GM12874 (cell line): Measurements from ENCODE around the gene PIP5KL1.

Experiments used
- TF ChIP-seq, protein P1 (sequence below): IDR thresholded peaks from 2 replicates; pipeline ENCODE4 v1.5.1; 2011; ENCODE audit warnings: low read depth, mild to moderate bottlenecking, control low read depth, low read length, moderate library complexity; ENCODE audit not compliant: insufficient read depth

The PIP5KL1 gene

DNA sequence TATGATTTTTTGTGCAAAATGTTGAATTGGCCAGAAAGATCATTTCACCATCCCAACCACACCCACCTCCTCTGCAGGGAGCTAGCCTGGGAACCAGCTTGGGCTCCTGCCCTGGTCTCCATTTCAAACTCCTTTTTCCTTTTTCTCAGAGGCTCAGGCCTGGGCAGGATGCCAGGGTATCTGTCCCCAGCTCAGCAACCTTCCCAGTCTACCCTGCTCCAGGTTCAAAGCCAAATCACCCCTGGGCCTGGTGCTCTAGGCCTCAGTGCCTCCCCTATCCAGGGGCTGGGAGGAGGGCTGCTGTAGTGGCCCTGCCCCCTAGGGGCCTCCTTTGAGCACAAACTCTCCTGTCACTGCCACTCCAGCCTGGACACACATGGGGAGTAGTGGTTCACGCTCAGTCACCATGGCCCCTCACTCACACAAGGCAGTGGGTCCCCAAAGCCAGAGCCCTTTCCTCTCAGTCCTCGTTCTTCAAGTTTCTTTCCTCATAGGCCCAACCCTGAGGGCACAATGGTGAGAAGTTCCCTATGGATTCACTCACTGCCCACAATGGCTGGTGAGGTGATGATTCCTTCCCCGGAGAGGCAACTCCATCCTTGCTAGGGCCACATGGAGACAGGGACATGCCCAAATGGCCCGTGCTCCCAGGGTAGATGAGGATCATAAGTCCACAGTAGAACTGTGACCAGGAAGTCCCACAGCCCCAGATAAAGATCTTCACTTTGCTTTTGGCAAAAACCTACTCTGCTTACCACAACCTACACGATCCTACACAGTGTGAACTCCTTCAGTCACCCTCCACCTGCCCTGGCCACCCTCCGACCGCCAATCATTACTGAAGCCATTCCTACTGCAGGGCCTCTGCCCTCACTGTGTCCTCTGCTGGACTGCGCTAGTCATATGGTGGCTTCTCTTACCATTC is 12.1 kb downstream of the PIP5KL1 start:
- TF ChIP-seq, protein P1, sequence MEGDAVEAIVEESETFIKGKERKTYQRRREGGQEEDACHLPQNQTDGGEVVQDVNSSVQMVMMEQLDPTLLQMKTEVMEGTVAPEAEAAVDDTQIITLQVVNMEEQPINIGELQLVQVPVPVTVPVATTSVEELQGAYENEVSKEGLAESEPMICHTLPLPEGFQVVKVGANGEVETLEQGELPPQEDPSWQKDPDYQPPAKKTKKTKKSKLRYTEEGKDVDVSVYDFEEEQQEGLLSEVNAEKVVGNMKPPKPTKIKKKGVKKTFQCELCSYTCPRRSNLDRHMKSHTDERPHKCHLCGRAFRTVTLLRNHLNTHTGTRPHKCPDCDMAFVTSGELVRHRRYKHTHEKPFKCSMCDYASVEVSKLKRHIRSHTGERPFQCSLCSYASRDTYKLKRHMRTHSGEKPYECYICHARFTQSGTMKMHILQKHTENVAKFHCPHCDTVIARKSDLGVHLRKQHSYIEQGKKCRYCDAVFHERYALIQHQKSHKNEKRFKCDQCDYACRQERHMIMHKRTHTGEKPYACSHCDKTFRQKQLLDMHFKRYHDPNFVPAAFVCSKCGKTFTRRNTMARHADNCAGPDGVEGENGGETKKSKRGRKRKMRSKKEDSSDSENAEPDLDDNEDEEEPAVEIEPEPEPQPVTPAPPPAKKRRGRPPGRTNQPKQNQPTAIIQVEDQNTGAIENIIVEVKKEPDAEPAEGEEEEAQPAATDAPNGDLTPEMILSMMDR = peak; percentile 46

DNA sequence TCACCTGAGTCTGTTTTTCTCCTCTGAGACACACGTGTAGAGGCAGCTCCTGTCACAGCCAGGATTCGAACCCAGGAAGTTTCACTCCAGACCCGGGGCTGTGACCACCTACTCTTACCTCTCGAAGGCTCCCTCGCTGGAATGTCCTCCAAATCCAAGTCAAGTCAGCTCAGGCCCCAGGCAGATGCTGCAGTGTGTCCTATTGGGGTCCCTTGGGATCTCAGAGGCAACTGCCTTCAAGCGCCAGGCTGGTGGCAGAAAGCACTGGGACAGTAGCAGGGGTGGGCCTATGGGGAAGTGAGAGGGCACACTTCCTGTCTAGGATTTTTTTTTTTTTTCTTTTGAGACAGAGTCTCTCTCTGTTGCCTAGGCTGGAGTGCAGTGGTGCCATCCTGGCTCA is 13.0 kb downstream of the PIP5KL1 start:
- TF ChIP-seq, protein P1 = no peak

DNA sequence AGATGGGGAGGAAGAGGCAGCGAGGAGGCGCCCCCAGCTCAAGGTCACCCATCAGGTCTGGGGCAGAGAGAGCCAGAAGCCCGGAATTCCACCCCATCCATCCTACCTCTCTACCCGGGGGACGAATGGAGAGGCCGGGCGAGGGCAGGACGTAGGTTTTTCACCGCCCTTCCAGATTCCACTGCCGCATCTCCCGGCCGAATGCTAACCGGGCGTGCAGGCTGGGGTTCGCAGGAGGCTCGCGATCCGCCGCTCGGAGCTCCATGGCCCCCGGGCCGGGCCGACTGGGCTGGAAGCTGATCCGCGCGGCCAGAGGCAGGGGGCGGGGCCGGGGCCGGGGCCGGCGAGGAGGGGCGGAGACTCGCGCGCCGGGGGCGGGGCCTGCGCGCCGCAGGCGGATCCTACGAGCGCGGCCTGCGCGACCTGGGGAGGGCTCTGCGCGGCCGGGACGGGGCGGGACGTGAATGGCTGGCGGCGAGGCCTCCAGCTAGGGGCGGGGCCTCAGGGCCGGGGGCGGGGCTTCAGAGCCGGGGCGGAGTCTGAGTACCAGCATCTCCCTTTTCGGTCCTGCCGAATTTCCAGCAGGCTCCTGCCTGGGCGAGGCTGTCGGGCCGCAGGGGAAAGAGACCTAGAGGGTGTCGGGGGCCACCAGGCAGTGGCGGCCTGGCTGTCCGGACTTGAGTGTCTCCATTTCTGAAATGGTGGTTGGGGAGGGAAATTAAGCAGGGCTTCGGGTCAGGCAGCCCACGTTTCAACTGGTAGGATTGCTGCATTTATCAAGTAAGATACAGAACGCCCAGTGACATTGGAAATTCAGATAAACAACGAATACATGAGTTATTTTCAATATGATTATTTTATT is 13.6 kb downstream of the PIP5KL1 start, which contains the start of gene ST6GALNAC4:
Gene ST6GALNAC4, minus strand, starts transcription at position 322 of the 862 bp plus-strand sequence. CDS start 622 bp downstream, outside the sequence.
- TF ChIP-seq, protein P1 = no peak

DNA sequence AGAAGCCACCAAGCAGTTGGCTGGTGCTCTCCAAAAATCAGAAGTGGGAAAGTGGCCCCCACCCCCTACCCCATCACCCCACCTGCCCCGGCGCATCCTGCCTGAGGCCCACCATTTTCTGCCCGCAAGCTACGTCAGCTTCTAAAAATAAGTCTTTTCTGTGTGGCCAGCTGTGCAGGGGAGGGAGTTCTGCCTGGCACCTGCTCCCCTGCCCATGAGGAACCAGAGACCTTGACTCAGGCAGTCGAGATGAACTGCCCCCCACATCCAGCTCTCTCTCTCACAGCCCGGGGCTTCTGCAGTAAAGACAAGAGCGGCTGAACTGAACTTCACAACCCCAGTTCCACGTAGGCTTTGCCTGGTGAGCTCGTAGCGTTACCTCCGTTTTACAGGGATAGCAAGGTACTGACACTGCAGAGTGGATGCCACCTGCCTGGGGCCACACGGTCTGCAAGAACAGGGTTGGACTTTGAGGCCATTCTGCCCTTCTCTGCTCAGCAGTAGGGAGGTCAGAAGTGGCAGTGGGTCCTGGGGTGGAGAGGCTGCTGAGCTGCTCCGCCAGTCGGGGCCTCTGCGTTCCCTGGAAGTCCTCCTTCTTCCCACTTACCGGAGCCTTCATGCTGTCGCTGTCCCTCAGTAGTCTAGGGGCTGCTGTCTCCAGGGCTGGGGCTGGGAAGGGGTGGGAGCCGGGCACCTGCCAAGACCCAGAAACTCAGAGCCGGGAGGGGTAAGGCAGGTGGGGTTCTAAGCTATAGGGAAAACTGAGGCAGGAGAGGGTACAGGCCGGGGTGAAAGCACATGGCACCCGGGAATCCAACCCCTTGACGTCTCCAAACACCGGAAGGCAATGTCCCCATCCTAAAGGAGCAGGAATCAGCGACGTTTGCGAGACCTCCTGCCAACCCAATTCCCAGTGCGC is 14.5 kb downstream of the PIP5KL1 start:
- TF ChIP-seq, protein P1 = no peak

DNA sequence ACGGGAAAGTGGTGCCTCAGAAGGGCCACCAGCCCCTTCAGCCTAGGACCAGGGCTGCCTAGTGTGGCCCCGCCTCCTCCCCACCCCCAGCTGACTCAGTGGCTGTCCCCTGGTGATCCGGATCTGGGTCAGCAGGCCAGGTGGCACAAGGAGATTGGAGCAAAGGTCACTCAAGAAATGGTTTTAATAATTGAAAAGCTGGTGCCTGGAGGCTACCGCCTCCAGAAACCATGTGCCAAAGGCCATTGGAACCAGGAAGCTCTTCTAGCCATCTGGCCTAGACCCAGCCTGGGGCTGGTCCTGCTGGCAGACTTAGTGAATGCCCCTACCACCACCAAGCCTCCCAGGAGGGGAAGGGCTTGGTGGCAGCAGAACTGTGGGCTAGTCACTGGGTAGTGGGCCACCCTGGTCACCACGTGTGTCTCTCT is 15.2 kb downstream of the PIP5KL1 start:
- TF ChIP-seq, protein P1 = no peak

DNA sequence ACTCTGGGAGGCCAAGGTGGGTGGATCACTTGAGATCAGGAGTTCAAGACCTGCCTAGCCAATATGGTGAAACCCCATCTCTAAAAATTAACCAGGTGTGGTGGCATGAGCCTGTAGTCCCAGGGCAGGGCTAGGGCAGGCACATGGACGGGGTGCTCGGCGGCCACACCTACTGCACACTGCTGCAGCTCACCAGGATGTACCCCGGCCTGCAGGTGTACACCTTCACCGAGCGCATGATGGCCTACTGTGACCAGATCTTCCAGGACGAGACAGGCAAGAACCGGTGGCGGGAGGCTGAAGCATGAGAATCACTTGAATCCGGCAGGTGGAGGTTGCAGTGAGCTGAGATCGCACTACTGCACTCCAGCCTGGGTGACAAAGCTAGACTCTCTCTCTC is 16.9 kb downstream of the PIP5KL1 start:
- TF ChIP-seq, protein P1 = no peak
